ENCODE results near the gene FCRL2.

FCRL2 gene

DNA sequence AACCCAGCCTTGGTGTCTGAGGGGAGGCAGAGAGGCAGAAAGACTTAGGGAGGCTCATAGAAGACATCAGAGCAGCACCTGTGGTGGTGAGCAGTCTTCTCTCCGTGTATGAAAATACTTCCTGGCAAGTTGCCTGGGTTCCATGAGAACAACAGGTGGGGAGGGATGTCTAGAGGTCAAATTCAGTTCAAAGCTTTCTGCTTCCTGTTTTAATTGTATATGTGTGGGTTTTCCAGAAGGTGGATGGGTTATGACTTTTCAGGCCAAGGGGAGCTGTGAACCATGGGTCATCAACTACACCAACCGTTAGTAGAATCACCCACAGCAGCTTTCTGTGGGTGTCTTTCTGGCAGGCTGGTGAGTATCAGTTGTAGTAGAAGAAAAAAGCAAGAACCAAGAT, 4.1 kb upstream of the FCRL2 start:
- H3K4me3 ChIP-seq (ENCODE audit: low read depth, low read length), result no peak overlapping the region
- TF ChIP-seq, protein P1, sequence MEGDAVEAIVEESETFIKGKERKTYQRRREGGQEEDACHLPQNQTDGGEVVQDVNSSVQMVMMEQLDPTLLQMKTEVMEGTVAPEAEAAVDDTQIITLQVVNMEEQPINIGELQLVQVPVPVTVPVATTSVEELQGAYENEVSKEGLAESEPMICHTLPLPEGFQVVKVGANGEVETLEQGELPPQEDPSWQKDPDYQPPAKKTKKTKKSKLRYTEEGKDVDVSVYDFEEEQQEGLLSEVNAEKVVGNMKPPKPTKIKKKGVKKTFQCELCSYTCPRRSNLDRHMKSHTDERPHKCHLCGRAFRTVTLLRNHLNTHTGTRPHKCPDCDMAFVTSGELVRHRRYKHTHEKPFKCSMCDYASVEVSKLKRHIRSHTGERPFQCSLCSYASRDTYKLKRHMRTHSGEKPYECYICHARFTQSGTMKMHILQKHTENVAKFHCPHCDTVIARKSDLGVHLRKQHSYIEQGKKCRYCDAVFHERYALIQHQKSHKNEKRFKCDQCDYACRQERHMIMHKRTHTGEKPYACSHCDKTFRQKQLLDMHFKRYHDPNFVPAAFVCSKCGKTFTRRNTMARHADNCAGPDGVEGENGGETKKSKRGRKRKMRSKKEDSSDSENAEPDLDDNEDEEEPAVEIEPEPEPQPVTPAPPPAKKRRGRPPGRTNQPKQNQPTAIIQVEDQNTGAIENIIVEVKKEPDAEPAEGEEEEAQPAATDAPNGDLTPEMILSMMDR (IDR thresholded peaks at IDR 0.05; ENCODE audit: insufficient read depth, low read length, missing control alignments), result no peak
- CTCF ChIA-PET, result no interaction called here
- POLR2A ChIA-PET, result no interaction called here
- DNase-seq (ENCODE audit: low read depth, low spot score), result no peak

DNA sequence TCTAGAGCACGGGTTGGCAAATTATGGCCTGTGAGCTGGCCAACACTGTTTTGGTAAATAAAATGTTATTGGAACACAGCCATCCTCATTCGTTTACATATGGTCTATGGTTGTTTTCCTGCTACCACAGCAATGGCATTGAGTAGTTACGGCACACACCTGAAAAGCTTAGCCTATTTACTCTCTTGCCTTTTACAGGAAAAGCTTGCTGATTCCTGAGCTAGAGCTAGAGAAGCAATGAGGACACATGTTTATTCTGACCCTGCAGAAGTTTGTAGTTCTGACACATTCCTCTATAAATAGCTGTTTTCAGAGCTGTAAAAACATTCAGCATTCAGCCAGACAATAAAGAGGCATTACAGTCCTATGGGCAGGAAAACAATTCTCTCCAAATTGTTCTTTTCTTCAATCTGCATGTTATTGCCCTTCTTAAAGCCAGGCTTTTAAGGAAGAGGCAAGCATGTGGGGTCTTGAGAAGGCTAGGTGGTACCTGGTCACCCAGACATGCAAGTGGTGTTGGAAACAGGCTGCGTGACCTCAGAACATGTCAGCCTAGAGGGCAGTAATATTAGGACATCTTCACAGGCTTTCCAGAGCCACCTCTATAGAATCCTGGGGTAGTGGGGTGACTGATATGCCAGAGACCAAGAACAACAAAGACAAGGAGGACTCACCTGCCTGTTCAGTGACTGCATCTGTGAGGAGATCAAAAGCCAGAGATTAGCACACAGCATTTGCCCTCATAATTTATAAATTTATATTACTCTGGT, 1.6 kb downstream of the FCRL2 start:
- no peak for DNase-seq (ENCODE audit: low read depth, low spot score)
- TF ChIP-seq, protein P1 (IDR thresholded peaks at IDR 0.05; ENCODE audit: insufficient read depth, low read length, missing control alignments), result no peak
- ChIA-PET CTCF (interaction anchor here (1.3 kb wide), 1 partner anchor 10 kb away, joined by 4 read pairs; no protein-coding TSS in a partner anchor), POLR2A (no interaction called here)
- no peak overlapping the region for H3K4me3 ChIP-seq (ENCODE audit: low read depth, low read length)

DNA sequence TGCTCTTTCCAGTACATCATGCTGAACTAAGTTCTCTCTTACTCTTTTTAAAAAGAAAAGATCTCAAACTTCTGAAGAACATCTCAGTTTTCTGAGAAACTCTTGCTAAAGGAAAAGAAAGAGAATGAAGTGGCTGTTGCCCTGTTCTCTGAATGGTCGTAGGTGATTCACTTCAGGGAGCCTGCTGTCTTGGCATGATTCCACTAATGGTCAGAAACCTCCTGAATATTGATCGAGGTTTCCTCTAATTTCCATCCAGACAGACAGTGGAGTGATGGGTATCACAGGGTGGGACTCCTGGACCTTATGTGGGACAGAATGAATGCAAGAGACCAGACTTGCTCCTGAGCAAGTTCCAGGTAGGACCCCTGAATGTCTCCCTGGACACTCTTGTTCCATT, 2.5 kb downstream of the FCRL2 start:
- CTCF ChIA-PET, result interaction anchor here (1.3 kb wide), 1 partner anchor 9 kb away, joined by 4 read pairs; no protein-coding TSS in a partner anchor
- H3K4me3 ChIP-seq (ENCODE audit: low read depth, low read length), result no peak overlapping the region
- DNase-seq (ENCODE audit: low read depth, low spot score), result no peak
- TF ChIP-seq, protein P1 (IDR thresholded peaks at IDR 0.05; ENCODE audit: insufficient read depth, low read length, missing control alignments), result no peak
- POLR2A ChIA-PET, result no interaction called here

DNA sequence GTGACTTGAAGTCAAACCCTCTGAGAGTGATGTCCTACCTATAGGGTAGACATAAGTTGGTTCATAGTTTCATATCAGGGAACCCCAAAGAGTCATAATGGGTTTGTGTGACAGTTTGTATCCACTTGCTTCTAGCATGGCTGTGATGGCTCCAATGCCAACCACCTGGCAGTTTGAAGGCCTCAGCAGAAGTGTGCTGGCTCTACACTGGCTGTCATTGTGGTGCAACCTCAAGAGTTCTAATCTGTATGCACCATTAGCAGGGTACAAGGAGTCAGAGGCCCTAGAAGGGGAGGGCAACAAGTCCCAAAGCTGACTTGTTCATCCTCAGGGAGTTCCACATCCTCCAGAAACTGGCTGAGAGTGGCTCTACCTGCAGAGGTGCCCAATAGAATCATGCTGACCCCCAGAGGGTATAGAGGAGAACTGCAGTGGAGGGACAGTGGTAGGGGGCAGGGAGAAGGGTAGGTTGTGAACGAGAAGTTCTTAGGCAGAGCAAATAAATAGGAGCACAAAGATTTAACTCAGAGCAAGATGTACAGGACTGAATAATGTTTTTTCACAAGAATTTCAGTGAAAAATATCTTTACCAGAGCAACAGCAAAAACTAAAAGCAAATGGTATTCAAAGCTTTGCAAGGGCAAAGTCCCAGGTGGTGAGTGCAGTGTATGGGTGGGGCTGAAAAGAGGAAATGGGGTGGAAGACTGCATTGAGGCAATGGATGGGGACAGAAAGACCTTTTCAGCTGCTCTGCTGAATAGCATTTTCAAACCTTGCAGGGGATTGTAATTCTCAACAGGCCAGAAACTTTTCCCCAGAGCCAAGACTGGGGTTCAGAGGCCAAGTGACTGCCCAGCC, 3.2 kb downstream of the FCRL2 start:
- DNase-seq (ENCODE audit: low read depth, low spot score), result no peak
- H3K4me3 ChIP-seq (ENCODE audit: low read depth, low read length), result no peak overlapping the region
- CTCF ChIA-PET, result no interaction called here
- TF ChIP-seq, protein P1 (IDR thresholded peaks at IDR 0.05; ENCODE audit: insufficient read depth, low read length, missing control alignments), result no peak
- POLR2A ChIA-PET, result no interaction called here

DNA sequence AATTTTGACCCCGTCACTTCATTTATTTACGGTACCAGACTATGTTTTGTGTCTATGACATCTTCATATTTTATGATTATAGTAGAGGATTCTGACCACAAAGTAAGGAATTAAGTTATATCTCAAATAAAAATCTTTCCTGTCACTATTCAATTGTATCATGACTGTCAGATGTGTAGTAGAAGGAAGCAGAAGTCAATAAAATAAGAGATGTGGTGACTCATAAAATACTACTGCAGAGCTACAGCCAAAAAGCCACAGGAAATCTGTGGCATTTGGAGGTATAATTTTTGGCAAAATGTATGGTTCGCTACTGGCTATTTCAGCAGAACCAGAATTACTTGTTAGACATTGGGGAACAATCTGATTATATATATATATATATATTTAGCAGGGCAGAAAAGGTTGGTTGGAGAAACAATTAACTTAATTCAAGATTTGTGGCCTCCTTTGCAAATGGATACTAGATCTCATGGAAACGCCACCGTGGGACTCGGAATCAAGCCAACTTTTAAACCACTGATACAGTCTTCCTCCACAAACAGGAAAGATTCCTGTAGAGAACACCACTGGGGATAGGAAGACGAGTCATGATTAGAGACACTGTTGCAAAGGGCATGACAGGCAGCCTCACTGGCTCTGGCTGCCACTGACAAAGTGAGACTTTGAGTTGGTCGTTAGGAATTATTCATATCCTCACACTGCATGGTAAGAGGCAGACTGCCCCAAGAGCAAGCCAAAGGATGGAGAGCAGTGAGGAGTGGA, 5.1 kb downstream of the FCRL2 start:
- H3K4me3 ChIP-seq (ENCODE audit: low read depth, low read length), result no peak overlapping the region
- no peak for DNase-seq (ENCODE audit: low read depth, low spot score)
- TF ChIP-seq, protein P1 (IDR thresholded peaks at IDR 0.05; ENCODE audit: insufficient read depth, low read length, missing control alignments), result no peak
- ChIA-PET CTCF (no interaction called here), POLR2A (no interaction called here)
